ENCODE data around the gene TSPAN31.

The TSPAN31 gene

GRCh38 chr12:57797933-57798332 is 53.1 kb downstream of the TSPAN31 start:
- DNase-seq = no peak
- no peak for ATAC-seq (ENCODE audit: insufficient read depth, low read depth)
- Histone ChIP-seq H3K36me3 (ENCODE audit: insufficient read depth, low read length) (peaks cover 52% of the 10 kb centered on the region), H3K9me3 (ENCODE audit: insufficient read depth, low read length, severe bottlenecking) (no peaks in the 10 kb centered on the region), H3K9ac (ENCODE audit: low read depth, low read length) (no peak overlapping the region), H3K4me3 (ENCODE audit: low read depth in 1 of 2, low read length in 2 of 2) (no peak overlapping the region), H3K27ac (ENCODE audit: low read length) (no peak overlapping the region), H3K4me2 (ENCODE audit: insufficient read depth, low read length) (no peak overlapping the region), H3K4me1 (ENCODE audit: insufficient read depth, low read length) (no peaks in the 10 kb centered on the region), H4K20me1 (ENCODE audit: insufficient read depth, low read length) (no peaks in the 10 kb centered on the region; the same call in 1 of the 2 replicates), H3K27me3 (ENCODE audit: insufficient read depth, low read length, poor library complexity) (no peaks in the 10 kb centered on the region), H3K79me2 (ENCODE audit: insufficient read depth, low read length) (no peaks in the 10 kb centered on the region), H2AFZ (ENCODE audit: low read depth, low read length) (no peak overlapping the region)
- TF ChIP-seq CTCF (IDR thresholded peaks at IDR 0.05; ENCODE audit: borderline replicate concordance, extremely low read depth, low read length, poor library complexity, severe bottlenecking) = no peak
- no peak for TF ChIP-seq EZH2 (IDR thresholded peaks at IDR 0.05; ENCODE audit: borderline replicate concordance, low read depth, low read length, severe bottlenecking)

Measured in DND-41 (cell line).